Pons (tissue), 1 donor: ENCODE measurements around the gene LEMD2.
"Not testable (repeated sequence)": the region's sequence is repeated elsewhere in the genome, so short reads cannot be mapped to it uniquely, and the experiment has no call there.

ENCODE experiments used
- DNase-seq: peaks from one replicate; pipeline ENCODE4 v3.0.0-alpha.2; 2016; ENCODE audit warnings: low spot score

Gene LEMD2

DNA sequence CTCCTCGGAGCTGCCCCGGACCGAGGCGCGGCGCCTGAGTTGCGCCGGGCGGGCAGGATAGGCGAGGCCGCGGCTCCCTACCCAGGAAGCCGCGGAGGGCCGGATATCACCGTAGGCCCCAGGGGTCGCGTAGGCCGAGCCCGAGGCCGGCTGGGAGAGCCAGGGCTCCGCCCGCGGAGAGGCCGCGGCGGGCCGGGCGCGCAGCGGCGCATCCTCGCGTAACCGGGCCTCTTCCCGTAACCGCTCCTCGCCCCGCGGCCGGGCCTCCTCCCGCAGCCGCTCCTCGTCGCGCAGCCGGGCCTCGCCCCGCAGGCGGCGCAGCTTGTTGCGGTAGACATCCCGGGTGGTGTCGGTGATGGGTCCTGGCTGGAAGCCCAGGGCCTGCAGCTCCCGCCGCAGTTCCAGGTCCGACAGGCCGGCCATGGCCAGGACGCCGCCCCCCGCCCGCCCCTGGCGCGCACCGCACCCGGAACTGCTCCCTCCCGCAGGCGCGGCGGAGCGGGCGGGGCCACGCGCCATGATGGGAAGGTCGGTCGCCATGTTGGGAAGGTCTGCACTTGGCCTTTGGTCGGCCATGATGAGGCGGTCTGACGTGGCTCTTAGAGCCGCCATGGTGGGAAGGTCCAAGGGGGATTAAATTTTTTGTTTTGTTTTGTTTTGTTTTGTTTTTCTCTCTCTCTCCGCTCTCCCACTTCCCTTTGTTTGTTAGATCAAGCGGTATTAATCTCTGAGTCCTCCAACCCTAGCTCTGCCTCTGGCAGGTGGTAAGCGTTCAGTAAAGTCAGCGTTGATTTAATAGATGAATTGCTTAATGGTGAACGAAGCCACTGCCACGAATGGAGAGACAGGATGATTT is at the start of gene LEMD2:
Gene LEMD2, minus strand, starts transcription at position 437 of the 856 bp plus-strand sequence. Its CDS starts 14 bp downstream, at position 423.
- peak; percentile 87 for DNase-seq

DNA sequence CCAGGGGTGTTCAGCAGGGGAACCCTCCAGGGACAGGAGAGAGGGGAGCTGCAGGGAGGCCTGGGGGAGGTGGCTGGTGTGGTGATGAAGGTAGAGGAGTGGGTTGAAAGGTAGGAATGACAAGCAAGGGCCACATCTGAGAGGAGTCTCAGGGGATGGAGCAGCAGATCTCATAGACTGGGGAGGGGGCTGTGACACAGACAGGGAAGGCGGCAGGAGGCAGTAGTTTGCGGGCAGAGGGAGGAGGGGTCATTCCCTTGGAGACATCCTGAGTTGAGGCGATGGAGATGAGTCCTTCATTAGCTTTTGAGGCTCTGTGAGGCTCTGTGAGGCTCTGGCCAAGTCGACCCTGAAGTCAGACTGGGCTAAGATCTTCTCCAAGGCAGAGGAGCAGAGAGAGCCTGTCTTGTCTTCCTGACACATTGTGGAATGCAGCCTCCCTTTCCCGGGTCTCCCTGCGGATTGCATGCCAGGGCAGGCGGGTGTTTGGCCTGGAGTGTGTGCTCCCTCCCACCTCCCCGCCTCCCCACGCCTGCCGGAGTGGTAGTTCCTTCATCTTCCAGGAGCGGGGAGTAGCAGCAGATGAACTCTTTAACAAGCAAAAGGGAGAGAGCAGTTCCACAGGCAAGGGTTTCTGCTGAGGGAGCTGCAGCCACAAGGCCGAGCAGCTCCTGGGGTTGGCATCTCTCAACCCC is 49.2 kb upstream of the LEMD2 start:
- DNase-seq = no peak

DNA sequence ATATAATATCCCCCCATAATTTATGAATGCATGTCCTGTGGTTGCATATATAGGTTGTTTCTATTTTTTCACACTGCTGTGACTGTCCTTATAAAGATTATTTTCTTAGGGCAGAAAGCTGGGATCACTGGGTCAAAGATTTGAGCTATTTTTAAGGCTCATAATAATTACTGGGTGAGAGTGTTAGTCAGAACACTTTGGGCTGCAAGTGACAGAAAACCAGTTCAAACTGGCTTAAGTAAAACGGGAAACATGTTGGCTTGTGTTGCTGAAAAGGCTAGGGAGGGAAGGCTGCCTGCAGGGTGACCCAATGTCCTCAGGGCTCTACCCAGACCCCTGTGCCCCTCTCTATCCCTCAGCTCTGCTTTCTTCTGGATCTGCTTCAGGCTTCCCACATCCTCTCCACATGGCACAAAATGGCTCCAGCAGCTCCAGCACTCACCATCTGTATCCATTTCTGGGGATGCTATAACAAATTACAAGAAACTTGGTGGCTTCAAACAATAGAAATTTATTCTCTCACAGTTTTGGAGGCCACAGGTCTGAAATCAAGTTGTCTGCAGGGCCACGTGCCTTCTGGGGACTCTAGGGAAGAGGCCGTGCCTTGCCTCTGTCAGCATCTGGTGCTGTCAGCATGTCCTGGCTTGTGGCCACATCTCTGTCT is 48.0 kb upstream of the LEMD2 start:
- DNase-seq = no peak

DNA sequence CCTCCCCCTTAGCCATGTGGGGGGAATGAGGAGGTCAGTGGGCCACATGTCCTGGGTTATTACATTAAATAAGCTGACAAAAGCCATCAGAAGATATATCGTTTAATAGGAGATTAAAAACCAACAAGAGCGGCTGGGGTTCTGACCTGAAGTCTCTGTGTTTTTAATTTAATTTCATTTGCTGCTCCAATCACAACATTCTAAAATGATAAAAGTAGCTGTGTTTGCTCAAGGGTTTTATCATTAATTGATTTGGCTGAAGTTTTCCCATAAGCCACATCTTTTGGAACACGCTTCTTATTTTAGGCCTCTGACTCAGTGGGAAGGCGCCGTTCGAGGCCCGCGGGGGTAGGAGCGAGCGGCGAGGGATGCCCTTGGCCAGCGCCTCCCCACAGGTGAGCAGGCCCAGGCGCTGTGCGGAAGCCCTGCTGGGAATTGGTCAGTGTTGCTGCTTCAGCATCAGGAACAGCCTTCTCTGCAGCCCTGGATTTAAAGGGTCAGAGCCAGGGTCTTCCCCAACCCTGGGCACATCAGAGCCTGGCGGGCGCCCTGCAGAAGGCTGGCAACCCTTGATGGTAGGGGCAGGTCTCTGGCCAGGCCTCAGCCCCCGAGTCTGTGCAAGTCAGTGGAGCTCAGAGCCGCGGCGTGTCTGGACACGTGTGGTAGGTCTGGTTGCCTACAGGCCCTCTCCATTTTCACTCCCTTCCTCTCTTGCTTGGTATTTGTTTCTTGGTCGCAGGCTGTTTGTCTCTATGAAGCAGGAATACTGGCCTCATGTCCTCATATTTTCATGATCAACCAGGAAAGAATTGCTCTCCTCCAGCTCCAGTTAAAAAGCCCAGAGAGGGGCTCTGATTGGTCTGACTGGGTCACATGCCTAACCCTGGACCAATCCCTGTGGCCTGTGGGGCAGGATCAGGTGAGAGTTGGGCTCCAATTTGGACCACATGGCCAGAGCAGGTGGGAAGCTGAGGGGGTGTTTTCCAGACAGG is 45.8 kb upstream of the LEMD2 start:
- DNase-seq = no peak

DNA sequence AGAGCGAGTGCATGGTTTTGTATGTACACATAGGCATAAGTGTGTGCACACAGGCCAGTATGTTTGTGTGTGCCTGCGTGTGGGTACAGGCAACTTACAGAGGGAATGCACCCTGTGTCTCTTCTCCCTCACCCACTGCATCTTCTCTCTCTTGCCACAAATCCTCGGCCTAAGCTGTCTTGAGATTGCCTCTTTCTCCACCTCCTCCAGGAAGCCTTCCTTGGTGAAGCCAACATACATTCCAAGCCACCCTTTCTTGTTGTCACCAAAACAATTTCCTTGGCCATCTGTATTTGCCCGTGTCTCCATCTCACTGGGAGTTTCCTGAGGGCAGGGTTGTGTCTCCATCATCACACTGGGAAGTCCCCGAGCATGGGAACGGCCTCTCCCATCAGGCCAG is 44.7 kb upstream of the LEMD2 start:
- no peak for DNase-seq

DNA sequence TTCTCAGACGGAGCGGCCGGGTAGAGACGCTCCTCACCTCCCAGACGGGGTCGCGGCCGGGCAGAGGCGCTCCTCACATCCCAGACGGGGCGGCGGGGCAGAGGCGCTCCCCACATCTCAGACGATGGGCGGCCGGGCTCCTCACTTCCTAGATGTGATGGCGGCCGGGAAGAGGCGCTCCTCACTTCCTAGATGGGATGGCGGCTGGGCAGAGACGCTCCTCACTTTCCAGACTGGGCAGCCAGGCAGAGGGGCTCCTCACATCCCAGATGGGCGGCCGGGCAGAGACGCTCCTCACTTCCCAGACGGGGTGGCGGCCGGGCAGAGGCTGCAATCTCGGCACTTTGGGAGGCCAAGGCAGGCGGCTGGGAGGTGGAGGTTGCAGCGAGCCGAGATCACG is 43.9 kb upstream of the LEMD2 start:
- not testable (repeated sequence) for DNase-seq

DNA sequence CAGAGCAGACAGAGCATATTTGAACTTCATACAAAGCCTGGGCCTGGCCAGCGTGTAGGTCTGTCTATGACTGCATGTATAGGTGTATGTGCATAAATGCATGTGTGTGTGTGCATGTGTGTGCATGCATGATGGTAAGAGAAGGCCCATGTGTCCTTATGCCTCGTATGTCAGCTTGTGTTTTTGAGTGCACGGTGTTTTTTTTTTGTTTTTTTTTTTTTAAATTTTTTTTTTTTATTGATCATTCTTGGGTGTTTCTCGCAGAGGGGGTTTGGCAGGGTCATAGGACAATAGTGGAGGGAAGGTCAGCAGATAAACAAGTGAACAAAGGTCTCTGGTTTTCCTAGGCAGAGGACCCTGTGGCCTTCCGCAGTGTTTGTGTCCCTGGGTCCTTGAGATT is 42.8 kb upstream of the LEMD2 start:
- DNase-seq = not testable (repeated sequence)

DNA sequence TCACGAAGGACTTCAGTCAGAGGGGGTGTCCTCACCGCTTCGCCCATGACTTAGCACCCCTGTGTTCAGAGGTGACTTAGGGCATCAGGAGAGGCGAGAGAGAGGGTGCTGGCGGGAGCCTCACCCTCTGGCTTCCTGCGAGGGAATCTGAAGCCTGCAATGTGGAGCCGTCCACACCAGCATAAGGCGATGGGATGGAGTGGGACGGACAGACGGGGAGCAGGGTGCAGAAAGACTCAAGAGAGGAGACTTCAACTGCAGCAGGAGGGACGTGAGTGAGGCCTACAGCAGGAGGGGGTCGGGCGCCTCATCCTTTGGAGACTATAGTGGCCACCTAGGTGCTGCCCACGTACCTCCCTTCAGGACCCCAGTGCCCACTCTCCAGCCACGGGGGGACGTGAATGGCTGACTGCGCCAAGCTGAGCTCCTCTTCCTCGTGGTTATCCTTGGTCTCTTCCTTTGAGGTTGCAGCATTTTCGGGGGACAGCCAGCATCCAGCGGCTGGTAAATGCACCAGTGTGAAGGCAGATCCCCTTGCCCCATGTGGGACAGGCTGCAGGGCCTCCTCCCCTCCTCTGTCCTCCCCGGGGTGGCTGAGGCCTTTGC is 41.8 kb upstream of the LEMD2 start:
- DNase-seq = no peak

DNA sequence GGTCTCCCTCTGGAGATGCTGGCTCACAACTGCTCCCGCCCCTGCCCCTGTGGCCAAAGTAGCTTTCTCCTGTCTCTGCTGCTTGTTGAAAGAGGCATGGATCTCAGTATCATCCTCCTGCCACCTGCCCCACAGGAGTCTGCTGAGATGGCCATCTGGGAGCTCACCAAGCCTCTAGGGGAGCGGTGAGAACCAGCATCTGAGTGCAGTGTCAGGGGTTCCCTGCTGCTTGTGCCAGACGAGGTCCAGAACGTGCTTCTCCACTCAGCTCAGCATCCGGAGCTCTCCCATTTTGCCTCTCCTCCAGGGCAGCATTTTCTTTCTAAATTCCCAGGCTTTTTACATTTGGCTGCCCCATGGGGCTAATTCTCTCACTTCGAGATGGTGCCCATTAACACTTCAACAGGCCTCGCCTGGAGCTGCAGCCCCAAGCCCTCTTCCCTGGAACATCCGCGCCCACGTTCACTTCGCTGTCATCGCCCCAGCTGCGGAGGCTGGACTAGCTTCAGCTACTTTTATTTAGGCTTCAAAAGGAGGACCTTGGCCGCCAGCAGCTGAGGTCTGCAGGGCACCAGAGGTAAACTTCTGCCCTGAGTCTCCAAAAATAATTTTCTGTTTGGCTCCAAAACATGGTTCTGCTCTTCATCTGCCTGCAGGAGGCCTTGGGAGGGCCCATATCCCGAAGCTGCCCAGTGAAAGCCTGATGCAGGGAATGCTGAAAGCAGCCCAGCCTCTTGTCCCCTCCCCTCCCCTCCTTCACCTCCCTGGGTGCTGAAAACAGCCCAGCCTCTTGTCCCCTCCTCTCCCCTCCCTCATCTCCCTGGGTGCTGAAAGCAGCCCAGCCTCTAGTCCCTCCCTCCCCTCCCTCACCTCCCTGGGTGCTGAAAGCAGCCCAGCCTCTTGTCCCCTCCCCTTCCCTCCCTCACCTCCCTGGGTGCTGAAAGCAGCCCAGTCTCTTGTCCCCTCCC is 40.1 kb upstream of the LEMD2 start:
- DNase-seq = no peak

DNA sequence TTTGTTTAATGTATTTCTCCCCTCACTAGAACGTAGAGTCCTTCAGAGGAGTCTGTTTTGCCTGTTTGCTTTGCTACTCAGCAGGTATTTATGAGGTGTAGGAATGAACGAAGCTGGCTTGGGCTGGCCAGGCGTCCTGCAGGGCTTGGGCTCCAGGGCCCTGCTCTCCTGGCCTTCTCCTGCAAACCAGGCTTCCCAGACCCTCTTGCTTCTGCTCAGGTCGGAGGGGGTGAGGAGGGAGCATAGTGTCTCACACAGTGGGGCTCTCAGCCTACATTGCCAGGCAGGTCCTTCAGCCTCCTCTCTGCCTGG is 39.5 kb upstream of the LEMD2 start:
- no peak for DNase-seq

DNA sequence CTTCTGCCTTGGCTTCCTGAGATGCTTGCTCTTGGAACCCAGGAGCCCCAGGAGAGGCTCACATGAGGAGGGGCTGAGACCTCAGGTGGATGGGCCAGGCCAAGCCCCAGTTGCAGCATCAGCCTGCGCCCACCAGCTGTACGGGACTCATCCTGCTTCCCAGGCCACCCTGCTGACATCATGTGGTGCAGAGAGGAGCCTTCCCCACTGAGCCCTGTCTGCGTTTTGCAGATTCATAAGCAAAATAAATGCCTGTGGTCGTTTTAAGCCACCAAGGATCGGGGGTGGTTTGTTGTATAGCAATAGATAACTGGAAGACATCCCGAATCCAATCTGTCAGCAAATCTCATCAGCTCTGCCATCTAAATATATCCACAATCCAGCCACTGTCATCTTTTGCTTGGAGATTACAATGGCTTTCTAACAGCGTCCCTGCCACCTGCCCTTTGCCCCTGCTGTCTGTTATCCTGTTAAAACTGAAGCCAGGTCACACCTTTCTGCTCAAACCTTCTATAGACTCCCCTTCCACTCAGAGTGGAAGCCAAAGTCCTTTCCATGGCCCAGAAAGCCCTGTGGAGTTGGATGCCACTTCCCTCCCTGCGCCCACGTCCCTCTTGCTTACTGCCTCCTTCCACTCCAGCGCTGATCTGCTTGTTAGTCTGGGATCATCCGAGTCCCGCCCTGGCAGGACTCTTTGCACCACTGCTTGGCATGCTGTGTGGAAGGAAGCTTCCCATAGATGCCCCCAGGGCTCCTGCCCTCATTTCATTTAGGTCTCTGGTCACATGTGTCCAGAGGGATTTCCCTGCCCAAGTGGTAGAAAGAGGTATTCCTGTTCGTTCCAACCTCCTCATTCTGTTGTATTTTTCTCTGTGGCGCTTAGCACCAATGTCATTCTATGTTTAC is 38.9 kb upstream of the LEMD2 start:
- no peak for DNase-seq

DNA sequence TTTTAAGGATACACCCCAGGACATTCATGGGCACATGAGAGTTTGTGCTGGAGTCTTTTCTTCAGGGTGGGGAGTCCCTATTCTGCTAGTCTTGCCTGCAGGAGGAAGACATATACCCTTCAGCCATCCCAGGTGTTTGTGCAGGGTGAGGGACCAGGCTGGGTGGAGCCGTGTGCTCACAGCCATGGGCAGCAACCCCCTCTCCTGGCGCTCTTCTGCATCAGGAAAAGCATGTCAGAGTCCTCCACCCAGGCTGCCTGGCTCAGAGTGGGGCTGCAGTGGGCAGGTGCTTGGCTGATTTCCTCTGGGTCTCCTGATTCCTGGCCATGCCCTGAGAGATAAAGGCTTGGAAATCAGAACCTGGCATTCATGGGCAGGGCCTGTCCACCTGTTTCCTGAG is 37.6 kb upstream of the LEMD2 start:
- DNase-seq = no peak

DNA sequence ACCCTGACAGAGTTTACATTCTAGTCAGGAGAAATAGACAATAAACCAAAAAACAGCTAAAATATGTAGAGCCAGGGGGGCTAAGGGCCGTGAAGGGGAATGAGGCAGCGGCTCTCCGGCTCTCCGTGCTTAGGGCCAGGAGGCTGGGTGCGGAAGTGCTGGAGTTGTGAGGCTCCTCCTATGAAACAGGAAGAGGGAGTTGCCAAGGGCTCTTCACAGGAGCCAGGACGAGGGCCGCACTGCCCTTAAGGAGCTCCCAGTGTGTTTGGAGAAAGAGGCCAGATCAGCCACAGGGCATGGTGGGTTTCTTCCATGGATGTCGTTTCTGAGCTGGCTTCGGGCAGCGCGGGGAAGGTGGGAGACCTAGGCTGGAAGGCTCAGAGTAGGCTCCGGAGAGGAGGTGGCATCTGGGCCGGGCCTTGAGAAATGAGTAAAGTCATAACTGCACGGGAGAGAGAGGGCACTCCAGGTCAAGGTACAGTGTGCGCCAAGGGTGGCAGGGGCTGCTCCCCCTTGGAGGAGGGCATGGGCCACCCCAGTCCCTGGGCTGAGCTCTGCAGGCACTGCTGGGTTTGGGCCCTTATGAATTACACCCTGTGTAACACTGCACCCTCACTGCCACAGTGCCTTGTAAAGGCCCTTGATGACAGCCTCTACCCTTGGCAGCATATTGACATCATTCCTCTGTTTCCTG is 35.7 kb upstream of the LEMD2 start:
- DNase-seq = no peak

DNA sequence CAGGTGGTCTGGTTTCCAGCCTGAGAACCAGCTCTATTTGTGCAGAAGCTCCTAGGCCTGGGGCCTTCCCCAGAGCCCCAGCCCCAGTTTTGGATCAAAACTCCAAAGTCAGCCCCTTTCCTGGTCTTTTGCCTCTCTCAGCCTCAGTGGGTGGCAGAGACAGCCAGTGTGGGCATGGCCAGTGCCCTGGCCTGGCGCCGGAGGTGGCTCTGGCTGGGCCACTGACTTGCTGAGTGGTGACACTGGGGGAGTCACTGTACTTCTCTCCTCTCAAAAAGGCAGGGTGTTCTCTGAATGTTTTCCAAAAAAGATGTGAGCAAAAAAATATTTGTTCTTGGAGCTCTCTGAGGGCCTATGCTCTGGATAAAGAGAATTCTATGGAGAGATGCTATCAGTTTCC is 34.9 kb upstream of the LEMD2 start:
- DNase-seq = no peak

DNA sequence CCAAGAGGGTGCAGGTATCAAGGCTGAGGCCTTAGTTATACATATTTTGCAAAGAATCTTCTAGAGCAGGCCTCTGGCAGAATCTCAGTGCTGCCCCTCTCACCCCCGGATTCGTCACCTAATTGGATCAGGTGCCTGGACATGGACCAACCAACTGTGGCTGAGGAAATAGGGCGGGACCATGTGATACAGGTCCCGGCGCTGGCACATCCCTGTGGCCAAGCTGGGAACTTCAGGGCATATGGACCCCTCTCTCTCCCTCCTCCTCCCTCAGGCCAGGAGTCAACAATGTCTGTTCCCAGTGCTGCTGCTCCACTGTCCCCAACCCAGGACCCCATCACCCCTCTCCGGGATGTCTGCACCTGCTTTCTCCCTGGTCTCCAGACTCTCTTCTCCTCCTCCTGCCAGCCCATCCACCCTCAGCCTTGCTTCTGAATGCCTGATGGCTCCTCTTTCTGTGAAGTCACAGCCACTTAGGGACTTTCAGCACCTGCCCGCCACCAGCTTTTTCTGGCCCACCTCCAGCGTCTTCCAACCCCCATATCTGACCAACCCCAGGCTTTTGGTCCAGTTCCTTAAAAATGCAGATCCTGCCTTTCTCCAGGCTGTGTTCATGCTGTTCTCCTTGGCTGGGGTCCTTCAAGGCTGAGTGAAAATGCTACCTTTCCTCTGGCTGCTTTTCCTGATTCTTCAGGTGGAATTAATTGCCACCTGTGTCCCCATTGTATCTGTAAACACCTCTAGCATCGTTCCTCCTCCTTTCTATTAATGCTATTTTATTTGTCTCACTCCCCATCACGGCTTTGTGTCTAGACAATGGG is 33.9 kb upstream of the LEMD2 start:
- no peak for DNase-seq

DNA sequence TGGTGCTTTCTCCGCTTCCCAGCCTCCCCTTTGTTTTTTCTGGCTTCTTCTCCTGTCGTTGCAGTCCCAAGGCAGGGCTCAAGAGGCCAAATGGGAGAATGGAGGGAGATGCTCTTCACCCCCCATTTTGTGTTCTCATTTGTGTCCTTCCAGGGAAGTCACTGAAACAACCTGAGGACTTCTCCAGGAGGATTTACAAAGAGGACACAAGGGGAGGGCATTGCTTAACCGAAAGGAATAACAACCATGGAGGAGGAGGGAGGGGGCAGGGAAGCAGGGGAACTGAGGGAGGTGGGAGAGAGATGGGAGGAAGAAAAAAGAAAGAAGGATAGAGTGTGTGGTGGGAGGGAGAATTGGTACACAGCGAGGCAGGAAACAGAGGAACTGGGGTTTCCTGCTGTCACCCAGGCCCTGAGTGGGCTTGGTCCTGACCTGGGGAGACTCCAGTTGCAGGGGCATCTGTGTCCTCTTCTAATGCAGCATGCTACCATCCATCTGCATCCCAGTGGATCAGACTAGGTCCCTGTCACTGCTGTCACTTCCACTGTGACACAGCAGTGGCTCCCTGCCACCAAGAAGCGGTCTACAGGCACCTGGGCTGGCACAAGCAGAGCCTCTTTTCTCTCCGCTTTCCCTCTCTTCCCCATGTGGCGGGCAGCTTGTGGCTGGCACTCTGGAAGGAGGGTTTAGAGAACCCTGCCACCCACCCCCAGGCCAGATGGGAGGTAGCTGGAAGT is 32.0 kb upstream of the LEMD2 start:
- DNase-seq = no peak

DNA sequence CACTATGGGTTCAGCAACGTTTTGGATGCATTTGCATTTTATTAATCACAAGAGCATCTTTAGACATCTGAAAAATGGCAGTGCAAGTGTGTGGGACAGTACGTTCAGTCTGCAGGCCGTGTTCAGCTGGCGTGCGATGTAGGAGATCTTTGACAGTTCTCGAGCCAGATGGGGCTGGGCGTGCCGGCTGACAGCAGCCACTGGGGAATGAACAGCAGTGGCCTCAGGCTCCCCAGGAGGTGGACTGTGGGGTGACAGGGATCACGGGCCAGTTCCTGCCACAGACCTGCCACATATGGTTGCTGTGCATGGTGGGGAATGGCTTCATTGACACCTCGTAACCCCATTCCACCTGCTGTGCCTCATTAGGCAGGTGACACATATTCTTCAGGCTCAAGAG is 31.3 kb upstream of the LEMD2 start:
- DNase-seq = no peak
